Stimulated activated memory B cell treated with anti-CD40 and anti-IgM and Interleukin-4, amounts not matched to agents 10 μg/mL and 1 μg/mL and 100 μg/mL, for 72 hours (primary cell): ENCODE measurements around the gene SRGAP1.
A peak's percentile ranks its signal among the peaks of the same experiment; 100 is the strongest.
"Not testable (repeated sequence)": the region's sequence is repeated elsewhere in the genome, so short reads cannot be mapped to it uniquely, and the experiment has no call there.

ENCODE experiments used
- ATAC-seq: fragments of 150-1000 bp; cut with Tn5 transposase; 2 replicates; pipeline ENCODE4 v1.10.0; 2021
- H3K27ac Mint-ChIP-seq: one replicate; pipeline ENCODE4 v1.8.0; 2022; ENCODE audit warnings: mild to moderate bottlenecking, mixed read lengths
- H3K27me3 Mint-ChIP-seq: one replicate; pipeline ENCODE4 v1.8.0; 2022; ENCODE audit warnings: mixed read lengths
- H3K36me3 Mint-ChIP-seq: one replicate; pipeline ENCODE4 v1.8.0; 2022; ENCODE audit warnings: mixed read lengths
- H3K4me1 Mint-ChIP-seq: one replicate; pipeline ENCODE4 v1.8.0; 2022; ENCODE audit warnings: mixed read lengths
- H3K4me3 Mint-ChIP-seq: one replicate; pipeline ENCODE4 v1.8.0; 2022; ENCODE audit warnings: mild to moderate bottlenecking, moderate library complexity, mixed read lengths
- H3K9me3 Mint-ChIP-seq: one replicate; pipeline ENCODE4 v1.8.0; 2022; ENCODE audit warnings: mixed read lengths

Gene SRGAP1

GRCh38 chr12:63821781-63822251 is 22.7 kb upstream of the SRGAP1 start:
- H3K9me3 Mint-ChIP-seq: peaks cover 11% of the 10 kb centered on the region
- peak overlapping the region; percentile 74 for H3K4me3 Mint-ChIP-seq
- peaks cover 9% of the 10 kb centered on the region for H3K36me3 Mint-ChIP-seq
- peak overlapping the region; percentile 79 for H3K27ac Mint-ChIP-seq
- ATAC-seq: peak; percentile 41
- peaks cover 9% of the 10 kb centered on the region for H3K4me1 Mint-ChIP-seq
- H3K27me3 Mint-ChIP-seq: peaks cover 47% of the 10 kb centered on the region

DNA sequence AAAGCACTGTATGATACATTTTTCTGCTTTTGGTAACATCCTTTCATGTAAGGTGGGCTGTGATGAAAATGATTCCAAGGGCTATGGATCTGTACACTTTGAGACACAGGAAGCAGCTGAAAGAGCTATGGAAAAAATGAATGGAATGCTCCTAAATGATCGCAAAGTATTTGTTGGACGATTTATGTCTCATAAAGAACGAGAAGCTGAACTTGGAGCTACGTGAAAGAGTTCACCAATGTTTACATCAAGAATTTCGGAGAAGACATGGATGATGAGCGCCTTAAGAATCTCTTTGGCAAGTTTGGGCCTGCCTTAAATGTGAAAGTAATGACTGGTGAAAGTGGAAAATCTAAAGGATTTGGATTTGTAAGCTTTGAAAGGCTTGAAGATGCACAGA is 22.1 kb upstream of the SRGAP1 start:
- peaks cover 47% of the 10 kb centered on the region for H3K27me3 Mint-ChIP-seq
- H3K4me3 Mint-ChIP-seq: no peak overlapping the region

GRCh38 chr12:63823040-63823439 is 21.5 kb upstream of the SRGAP1 start:
- Mint-ChIP-seq H3K36me3 (peaks cover 9% of the 10 kb centered on the region), H3K27me3 (peaks cover 47% of the 10 kb centered on the region), H3K9me3 (peaks cover 11% of the 10 kb centered on the region), H3K4me1 (peaks cover 9% of the 10 kb centered on the region), H3K27ac (no peak overlapping the region), H3K4me3 (no peak overlapping the region)
- no peak for ATAC-seq

More for the DNA sequence above, 22.1 kb upstream of the SRGAP1 start:
- ATAC-seq: no peak
- Mint-ChIP-seq H3K4me1 (peaks cover 9% of the 10 kb centered on the region), H3K36me3 (peaks cover 9% of the 10 kb centered on the region), H3K27ac (peak overlapping the region; percentile 79), H3K9me3 (peaks cover 11% of the 10 kb centered on the region)

GRCh38 chr12:63826006-63826585 is 18.4 kb upstream of the SRGAP1 start:
- Mint-ChIP-seq H3K27ac (no peak overlapping the region), H3K27me3 (peaks cover 34% of the 10 kb centered on the region), H3K36me3 (peaks cover 9% of the 10 kb centered on the region), H3K9me3 (peaks cover 4% of the 10 kb centered on the region), H3K4me3 (no peak overlapping the region), H3K4me1 (peaks cover 9% of the 10 kb centered on the region)
- no peak for ATAC-seq

DNA sequence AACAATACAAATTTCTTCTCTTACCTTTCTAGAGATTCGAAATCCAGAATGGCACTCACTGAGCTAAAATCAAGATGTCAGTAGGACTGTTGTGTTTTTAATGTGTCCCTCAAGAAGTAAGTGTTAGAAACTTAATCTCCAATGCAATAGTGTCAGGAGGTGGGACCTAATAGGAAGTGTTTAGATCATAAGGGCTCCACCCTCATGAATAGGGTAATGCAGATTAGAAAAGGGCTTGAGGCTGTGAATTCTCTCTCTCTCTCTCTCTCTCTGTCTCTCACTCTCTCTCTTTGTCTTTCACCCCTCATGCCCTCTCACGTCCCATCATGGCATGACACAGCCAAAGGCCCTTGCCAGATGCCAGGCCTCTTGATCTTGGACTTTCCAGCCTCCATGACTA is 15.6 kb upstream of the SRGAP1 start:
- no peak overlapping the region for H3K4me3 Mint-ChIP-seq
- no peaks in the 10 kb centered on the region for H3K36me3 Mint-ChIP-seq
- H3K27ac Mint-ChIP-seq: no peak overlapping the region
- no peak for ATAC-seq
- H3K4me1 Mint-ChIP-seq: no peaks in the 10 kb centered on the region
- peaks cover 4% of the 10 kb centered on the region for H3K9me3 Mint-ChIP-seq
- peaks cover 11% of the 10 kb centered on the region for H3K27me3 Mint-ChIP-seq

- Mint-ChIP-seq H3K9me3 (no peaks in the 10 kb centered on the region), H3K27me3 (no peaks in the 10 kb centered on the region), H3K36me3 (no peaks in the 10 kb centered on the region), H3K27ac (no peak overlapping the region), H3K4me3 (no peak overlapping the region), H3K4me1 (no peaks in the 10 kb centered on the region)
- no peak for ATAC-seq
Observed at GRCh38 chr12:63836046-63836445, 8.5 kb upstream of the SRGAP1 start.

- ATAC-seq: no peak
- H3K27me3 Mint-ChIP-seq: no peaks in the 10 kb centered on the region
- H3K4me3 Mint-ChIP-seq: no peak overlapping the region
- no peaks in the 10 kb centered on the region for H3K36me3 Mint-ChIP-seq
- H3K9me3 Mint-ChIP-seq: no peaks in the 10 kb centered on the region
- no peaks in the 10 kb centered on the region for H3K4me1 Mint-ChIP-seq
- H3K27ac Mint-ChIP-seq: no peak overlapping the region
Observed at GRCh38 chr12:63836936-63837335, 7.6 kb upstream of the SRGAP1 start.

DNA sequence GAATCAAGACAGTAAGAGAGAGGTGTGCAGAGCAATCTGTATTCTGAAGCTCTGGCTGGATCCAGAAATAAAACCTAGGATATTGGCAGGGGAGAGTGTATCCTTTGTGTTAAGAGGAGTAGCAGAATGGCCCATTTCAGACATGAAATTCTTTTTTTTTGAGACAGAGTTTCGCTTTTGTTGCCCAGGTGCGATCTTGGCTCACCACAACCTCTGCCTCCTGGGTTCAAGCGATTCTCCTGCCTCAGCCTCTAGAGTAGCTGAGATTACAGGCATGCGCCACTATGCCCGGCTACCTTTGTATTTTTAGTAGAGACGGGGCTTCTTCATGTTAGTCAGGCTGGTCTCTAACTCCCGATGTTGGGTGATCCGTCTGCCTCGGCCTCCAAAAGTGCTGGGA is 6.1 kb upstream of the SRGAP1 start:
- H3K9me3 Mint-ChIP-seq: no peaks in the 10 kb centered on the region
- no peak overlapping the region for H3K4me3 Mint-ChIP-seq
- H3K27ac Mint-ChIP-seq: no peak overlapping the region
- H3K36me3 Mint-ChIP-seq: no peaks in the 10 kb centered on the region
- H3K27me3 Mint-ChIP-seq: no peaks in the 10 kb centered on the region
- ATAC-seq: no peak
- no peaks in the 10 kb centered on the region for H3K4me1 Mint-ChIP-seq

GRCh38 chr12:63841011-63841410 is 3.5 kb upstream of the SRGAP1 start:
- no peaks in the 10 kb centered on the region for H3K36me3 Mint-ChIP-seq
- peaks cover 8% of the 10 kb centered on the region for H3K27me3 Mint-ChIP-seq
- peaks cover 8% of the 10 kb centered on the region for H3K4me1 Mint-ChIP-seq
- ATAC-seq: no peak
- H3K27ac Mint-ChIP-seq: no peak overlapping the region
- H3K4me3 Mint-ChIP-seq: no peak overlapping the region
- no peaks in the 10 kb centered on the region for H3K9me3 Mint-ChIP-seq

- Mint-ChIP-seq H3K4me3 (no peak overlapping the region), H3K36me3 (no peaks in the 10 kb centered on the region), H3K27me3 (peaks cover 8% of the 10 kb centered on the region), H3K9me3 (no peaks in the 10 kb centered on the region), H3K4me1 (peaks cover 8% of the 10 kb centered on the region), H3K27ac (no peak overlapping the region)
- no peak for ATAC-seq
Observed at GRCh38 chr12:63841571-63841970, 2.9 kb upstream of the SRGAP1 start.

DNA sequence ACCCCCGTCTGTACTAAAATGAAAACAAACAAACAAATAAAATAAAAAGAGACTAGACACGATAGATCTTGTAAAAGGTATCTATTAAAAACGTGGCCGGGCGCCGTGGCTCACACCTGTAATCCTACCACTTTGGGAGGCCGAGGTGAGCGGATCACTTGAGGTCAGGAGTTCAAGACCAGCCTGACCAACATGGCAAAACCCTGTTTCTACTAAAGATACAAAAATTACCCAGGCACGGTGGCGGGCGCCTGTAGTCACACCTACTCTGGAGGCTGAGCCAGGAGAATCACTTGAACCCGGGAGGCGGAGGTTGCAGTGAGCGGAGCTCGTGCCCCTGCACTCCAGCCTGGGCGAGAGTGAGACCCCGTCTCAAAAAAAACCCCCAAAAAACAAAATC is 1.8 kb upstream of the SRGAP1 start:
- not testable (repeated sequence) for ATAC-seq, H3K27me3 Mint-ChIP-seq, H3K36me3 Mint-ChIP-seq, H3K27ac Mint-ChIP-seq, H3K9me3 Mint-ChIP-seq, H3K4me1 Mint-ChIP-seq
- H3K4me3 Mint-ChIP-seq: peak overlapping the region; percentile 72

DNA sequence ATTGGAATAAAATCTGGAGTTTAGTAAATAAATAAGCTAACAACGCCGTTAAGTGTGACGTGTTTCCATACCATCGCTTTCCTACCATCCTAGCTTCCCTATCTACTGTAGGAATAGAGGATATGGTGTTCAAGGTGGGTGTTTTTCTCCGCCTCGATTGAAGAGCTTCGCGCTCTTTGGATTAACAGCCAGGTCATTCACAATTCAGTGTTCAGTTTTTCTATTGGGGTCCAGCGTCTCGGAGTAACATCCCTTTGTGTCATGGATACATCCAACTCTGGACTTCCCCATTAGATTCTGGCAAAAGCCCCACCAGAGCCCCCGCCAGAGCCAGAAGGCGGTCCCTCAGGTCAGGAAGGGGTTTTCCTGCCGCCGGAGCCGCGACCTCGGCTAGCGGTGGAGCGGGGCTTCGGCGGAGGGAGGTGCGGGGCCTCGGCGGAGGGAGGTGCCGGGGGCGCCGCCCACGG is 1.2 kb upstream of the SRGAP1 start:
- H3K27ac Mint-ChIP-seq: no peak overlapping the region
- peak overlapping the region; percentile 72 for H3K4me3 Mint-ChIP-seq
- peaks cover 8% of the 10 kb centered on the region for H3K27me3 Mint-ChIP-seq
- no peaks in the 10 kb centered on the region for H3K36me3 Mint-ChIP-seq
- ATAC-seq: no peak
- H3K4me1 Mint-ChIP-seq: peaks cover 8% of the 10 kb centered on the region
- no peaks in the 10 kb centered on the region for H3K9me3 Mint-ChIP-seq

GRCh38 chr12:63843721-63844390 is 644 bp upstream of the SRGAP1 start:
- H3K27me3 Mint-ChIP-seq: peaks cover 8% of the 10 kb centered on the region
- H3K27ac Mint-ChIP-seq: peak overlapping the region; percentile 66
- H3K36me3 Mint-ChIP-seq: no peaks in the 10 kb centered on the region
- ATAC-seq: peak; percentile 94
- no peaks in the 10 kb centered on the region for H3K9me3 Mint-ChIP-seq
- H3K4me3 Mint-ChIP-seq: peak overlapping the region; percentile 72
- peaks cover 8% of the 10 kb centered on the region for H3K4me1 Mint-ChIP-seq

DNA sequence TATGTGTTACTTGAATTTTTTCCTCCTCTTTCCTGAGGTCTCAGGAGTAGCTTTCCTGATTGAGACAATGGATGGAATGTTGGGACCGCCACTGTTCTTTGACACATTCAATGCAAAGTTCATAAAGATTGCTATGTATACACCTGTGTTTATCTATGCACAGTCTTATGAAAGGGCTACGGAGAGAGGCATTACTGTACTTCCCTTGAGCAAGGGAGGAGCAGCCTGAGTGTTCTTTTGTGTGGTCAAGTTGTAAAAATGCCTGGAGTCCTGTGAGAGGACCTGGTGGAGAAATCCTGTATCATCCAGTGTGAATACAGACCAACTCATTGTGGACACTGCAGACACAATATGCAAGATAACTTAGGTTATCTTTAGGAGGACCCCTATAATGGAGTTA is 1.2 kb downstream of the SRGAP1 start:
- H3K9me3 Mint-ChIP-seq: no peaks in the 10 kb centered on the region
- peaks cover 8% of the 10 kb centered on the region for H3K27me3 Mint-ChIP-seq
- H3K4me1 Mint-ChIP-seq: peaks cover 8% of the 10 kb centered on the region
- no peak for ATAC-seq
- no peak overlapping the region for H3K27ac Mint-ChIP-seq
- H3K36me3 Mint-ChIP-seq: no peaks in the 10 kb centered on the region
- H3K4me3 Mint-ChIP-seq: no peak overlapping the region

DNA sequence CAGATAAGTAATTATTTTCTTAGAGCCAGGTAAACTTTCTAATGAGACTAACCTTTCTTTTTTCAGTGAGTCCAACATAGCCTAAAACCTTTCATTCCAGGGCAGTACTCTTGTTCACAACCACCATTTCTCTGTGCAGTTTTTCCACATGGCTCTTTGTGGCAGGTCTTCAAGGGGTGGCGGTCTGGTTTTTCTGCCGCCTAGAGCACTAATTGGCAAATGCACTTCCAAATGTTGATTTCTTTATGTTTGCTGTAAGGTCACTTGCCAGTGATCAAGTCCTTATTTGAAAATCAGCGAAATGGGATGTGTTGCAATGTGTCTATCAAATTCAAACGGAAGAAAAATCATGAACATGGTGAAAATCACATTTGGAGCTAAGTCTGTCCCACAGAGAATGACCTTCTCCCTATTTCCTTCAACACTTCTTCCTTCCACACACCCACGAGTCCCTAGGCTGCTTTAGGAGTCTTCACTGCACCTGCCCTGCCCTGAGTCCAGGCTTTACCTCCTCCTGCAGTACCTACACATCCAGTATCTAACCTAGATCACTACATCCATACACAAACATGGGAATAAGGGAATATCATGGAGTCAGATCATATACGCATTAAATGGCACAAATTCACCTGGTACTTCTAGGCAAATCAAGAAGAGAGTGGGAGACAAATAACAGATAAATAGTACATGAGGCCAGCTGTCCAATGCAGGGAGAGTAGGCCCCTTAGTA is 1.9 kb downstream of the SRGAP1 start:
- H3K27ac Mint-ChIP-seq: no peak overlapping the region
- ATAC-seq: no peak
- H3K27me3 Mint-ChIP-seq: peaks cover 8% of the 10 kb centered on the region

GRCh38 chr12:63848450-63848849 is 4.0 kb downstream of the SRGAP1 start:
- H3K4me1 Mint-ChIP-seq: peaks cover 8% of the 10 kb centered on the region
- H3K27me3 Mint-ChIP-seq: peaks cover 8% of the 10 kb centered on the region
- H3K27ac Mint-ChIP-seq: no peak overlapping the region
- no peak overlapping the region for H3K4me3 Mint-ChIP-seq
- H3K9me3 Mint-ChIP-seq: no peaks in the 10 kb centered on the region
- no peaks in the 10 kb centered on the region for H3K36me3 Mint-ChIP-seq
- ATAC-seq: no peak

More for the DNA sequence above, 1.9 kb downstream of the SRGAP1 start:
- H3K36me3 Mint-ChIP-seq: no peaks in the 10 kb centered on the region
- H3K4me3 Mint-ChIP-seq: no peak overlapping the region
- no peaks in the 10 kb centered on the region for H3K9me3 Mint-ChIP-seq
- peaks cover 8% of the 10 kb centered on the region for H3K4me1 Mint-ChIP-seq
